Measurements from ENCODE around the gene MBD3.

MBD3 gene

GRCh38 chr19:1619094-1619439 lies 26.4 kb upstream of the MBD3 start:
- no peak for DNase-seq (ENCODE audit: low spot score)

- peak; percentile 19 for DNase-seq (ENCODE audit: low spot score)
Observed at GRCh38 chr19:1618157-1619093, 25.8 kb upstream of the MBD3 start.

GRCh38 chr19:1616875-1617274 lies 24.2 kb upstream of the MBD3 start:
- no peak for DNase-seq (ENCODE audit: low spot score)

- DNase-seq (ENCODE audit: low spot score), result no peak
Observed at GRCh38 chr19:1616396-1616795, 23.7 kb upstream of the MBD3 start.

- no peak for DNase-seq (ENCODE audit: low spot score)
Observed at GRCh38 chr19:1615156-1615765, 22.6 kb upstream of the MBD3 start.

GRCh38 chr19:1613808-1614570 lies 21.3 kb upstream of the MBD3 start:
- DNase-seq (ENCODE audit: low spot score), result no peak

- no peak for DNase-seq (ENCODE audit: low spot score)
Observed at GRCh38 chr19:1613146-1613545, 20.5 kb upstream of the MBD3 start.

- DNase-seq (ENCODE audit: low spot score), result no peak
Observed at GRCh38 chr19:1612114-1613086, 19.7 kb upstream of the MBD3 start.

- DNase-seq (ENCODE audit: low spot score), result no peak
Observed at GRCh38 chr19:1611353-1611752, 18.7 kb upstream of the MBD3 start.

- DNase-seq (ENCODE audit: low spot score), result no peak
Observed at GRCh38 chr19:1610579-1610978, 17.9 kb upstream of the MBD3 start.

- DNase-seq (ENCODE audit: low spot score), result no peak
Observed at GRCh38 chr19:1609680-1610474, 17.2 kb upstream of the MBD3 start.

- peak; percentile 39 for DNase-seq (ENCODE audit: low spot score)
Observed at GRCh38 chr19:1609103-1609396, 16.4 kb upstream of the MBD3 start.

GRCh38 chr19:1608359-1609102 lies 15.9 kb upstream of the MBD3 start:
- DNase-seq (ENCODE audit: low spot score), result peak; percentile 41

- DNase-seq (ENCODE audit: low spot score), result no peak
Observed at GRCh38 chr19:1606138-1606651, 13.5 kb upstream of the MBD3 start.

GRCh38 chr19:1605236-1606137 lies 12.8 kb upstream of the MBD3 start, which contains the start of gene UQCR11:
Gene UQCR11 (minus strand): TSS chr19:1605462. CDS start chr19:1605409, 53 bp downstream.
- peak; percentile 92 for DNase-seq (ENCODE audit: low spot score)

- no peak for DNase-seq (ENCODE audit: low spot score)
Observed at GRCh38 chr19:1602091-1602707, 9.5 kb upstream of the MBD3 start.

GRCh38 chr19:1601613-1602064 lies 9.0 kb upstream of the MBD3 start:
- DNase-seq (ENCODE audit: low spot score), result no peak

- no peak for DNase-seq (ENCODE audit: low spot score)
Observed at GRCh38 chr19:1599460-1599846, 6.8 kb upstream of the MBD3 start.
